Measurements from ENCODE around the gene TLX1. TPM values are rescaled to one million over a fixed set of nuclear protein-coding genes. Genes with fewer than 3 reads are reported as not detected.

The TLX1 gene
- total and polyA plus RNA-seq, 4 donors: 0.06 to 0.79 (median 0.31) TPM

GRCh38 chr10:101087376-101087775, 43.7 kb upstream of the TLX1 start:
- no peak overlapping the region for H3K27ac ChIP-seq (ENCODE audit: low read depth in 1 of 2, low read length in 2 of 2)
- no peaks in the 10 kb centered on the region for H3K4me1 ChIP-seq (ENCODE audit: control insufficient read depth in 4 of 4, insufficient read depth in 4 of 4, low read length in 3 of 4)
- peaks cover 0 to 8% (median 2%) of the 10 kb centered on the region in 4 donors for H3K27me3 ChIP-seq (ENCODE audit: control insufficient read depth in 4 of 4, insufficient read depth in 4 of 4, low read length in 3 of 4)
- no peaks in the 10 kb centered on the region for H3K36me3 ChIP-seq (ENCODE audit: control insufficient read depth in 4 of 4, insufficient read depth in 3 of 4, low read depth in 1 of 4, low read length in 3 of 4)
- H3K9me3 ChIP-seq (ENCODE audit: control insufficient read depth in 4 of 4, low read length in 3 of 4): no peaks in the 10 kb centered on the region
- WGBS: 72% methylated on average over 10 of the region's 10 CpGs
- no peak overlapping the region for H3K9ac ChIP-seq (ENCODE audit: low read depth in 1 of 2, low read length in 2 of 2)
- no peak overlapping the region for H3K4me3 ChIP-seq (ENCODE audit: low read depth in 1 of 3, low read length in 3 of 3)
- TF ChIP-seq EGR1 (IDR thresholded peaks at IDR 0.05; ENCODE audit: low read depth in 2 of 2): no peak
- no peak for TF ChIP-seq FOXA1 (IDR thresholded peaks at IDR 0.05)
- TF ChIP-seq YY1 (IDR thresholded peaks at IDR 0.05): no peak
- no peak for TF ChIP-seq HNF4A (conservative IDR thresholded peaks at IDR 0.05)
- no peak for TF ChIP-seq FOXA2 (IDR thresholded peaks at IDR 0.05)
- no peak for TF ChIP-seq NR2F2 (IDR thresholded peaks at IDR 0.05)
- no peak for DNase-seq (ENCODE audit: low spot score)

- Histone ChIP-seq H3K27me3 (ENCODE audit: control insufficient read depth in 4 of 4, insufficient read depth in 4 of 4, low read length in 3 of 4) (peaks cover 0 to 8% (median 2%) of the 10 kb centered on the region in 4 donors), H3K9ac (ENCODE audit: low read depth in 1 of 2, low read length in 2 of 2) (no peak overlapping the region), H3K4me3 (ENCODE audit: low read depth in 1 of 3, low read length in 3 of 3) (no peak overlapping the region), H3K9me3 (ENCODE audit: control insufficient read depth in 4 of 4, low read length in 3 of 4) (no peaks in the 10 kb centered on the region), H3K27ac (ENCODE audit: low read depth in 1 of 2, low read length in 2 of 2) (no peak overlapping the region), H3K36me3 (ENCODE audit: control insufficient read depth in 4 of 4, insufficient read depth in 3 of 4, low read depth in 1 of 4, low read length in 3 of 4) (no peaks in the 10 kb centered on the region), H3K4me1 (ENCODE audit: control insufficient read depth in 4 of 4, insufficient read depth in 4 of 4, low read length in 3 of 4) (no peaks in the 10 kb centered on the region)
- TF ChIP-seq RAD21 (IDR thresholded peaks at IDR 0.05) (no peak), ZBTB33 (IDR thresholded peaks at IDR 0.05) (no peak), SP1 (IDR thresholded peaks at IDR 0.05) (no peak), ATF3 (IDR thresholded peaks at IDR 0.05) (no peak), HNF4A (conservative IDR thresholded peaks at IDR 0.05) (no peak), CTCF (IDR thresholded peaks at IDR 0.05; ENCODE audit: low read depth, low read length, missing input control) (no peak), EGR1 (IDR thresholded peaks at IDR 0.05; ENCODE audit: low read depth in 2 of 2) (no peak), HNF4G (IDR thresholded peaks at IDR 0.05) (no peak), MAX (IDR thresholded peaks at IDR 0.05) (no peak), YY1 (IDR thresholded peaks at IDR 0.05) (no peak), GABPA (IDR thresholded peaks at IDR 0.05 in 1 of 2, conservative IDR thresholded peaks at IDR 0.05 in 1 of 2) (no peak), FOXA1 (IDR thresholded peaks at IDR 0.05) (no peak), JUND (IDR thresholded peaks at IDR 0.05) (no peak), FOXA2 (IDR thresholded peaks at IDR 0.05) (no peak), RXRA (IDR thresholded peaks at IDR 0.05) (no peak), NR2F2 (IDR thresholded peaks at IDR 0.05) (no peak), TAF1 (conservative IDR thresholded peaks at IDR 0.05) (no peak), REST (IDR thresholded peaks at IDR 0.05) (no peak)
- WGBS: 54% methylated on average over 14 of the region's 14 CpGs
- DNase-seq (ENCODE audit: low spot score): no peak
Observed at GRCh38 chr10:101087965-101088364, 43.1 kb upstream of the TLX1 start.
